Activated CD8-positive, alpha-beta memory T cell treated with anti-CD3 and anti-CD28 coated beads, Interleukin-2, amount 10 ng/mL, durations not matched to agents 7 days and 5 days (primary cell): Measurements from ENCODE around the gene XYLT2. TPM values are rescaled to one million over a fixed set of nuclear protein-coding genes. Genes with fewer than 3 reads are reported as not detected.
"Not testable (repeated sequence)": the region's sequence is repeated elsewhere in the genome, so short reads cannot be mapped to it uniquely, and the experiment has no call there.

Source experiments
- ATAC-seq: fragments of 150-1000 bp; cut with Tn5 transposase; one replicate; pipeline ENCODE4 v1.10.0; 2021; ENCODE audit warnings: moderate library complexity
- CTCF ChIA-PET: fragments of 350-600 bp; sonication (Branson Sonifier 250); formaldehyde crosslinking; loops from one replicate; lab custom pipeline; 2021; ENCODE audit warnings: antibody characterized with exemption; lab: Charles Lee
- DNase-seq: peaks from one replicate; pipeline ENCODE4 v3.0.0-alpha.2; 2020
- H3K27ac Mint-ChIP-seq: one replicate; pipeline ENCODE4 v1.8.0; 2021; ENCODE audit warnings: mild to moderate bottlenecking, mixed read lengths
- H3K27me3 Mint-ChIP-seq: one replicate; pipeline ENCODE4 v1.8.0; 2021; ENCODE audit warnings: mixed read lengths
- H3K36me3 Mint-ChIP-seq: one replicate; pipeline ENCODE4 v1.8.0; 2021; ENCODE audit warnings: mild to moderate bottlenecking, mixed read lengths
- H3K4me1 Mint-ChIP-seq: one replicate; pipeline ENCODE4 v1.8.0; 2021; ENCODE audit warnings: mixed read lengths
- H3K4me3 Mint-ChIP-seq: one replicate; pipeline ENCODE4 v1.8.0; 2021; ENCODE audit warnings: mild to moderate bottlenecking, moderate library complexity, mixed read lengths
- H3K9me3 Mint-ChIP-seq: one replicate; pipeline ENCODE4 v1.8.0; 2022; ENCODE audit warnings: low read depth, mixed read lengths
- total RNA-seq, 2 experiments: library from RNA; stranded (reverse); gene quantifications; one replicate each; pipeline ENCODE4 v1.2.3, GENCODE V29; 2021

XYLT2 gene
- total RNA-seq, 2 experiments from 2014 or later, result 33.1 to 38.2 TPM

DNA sequence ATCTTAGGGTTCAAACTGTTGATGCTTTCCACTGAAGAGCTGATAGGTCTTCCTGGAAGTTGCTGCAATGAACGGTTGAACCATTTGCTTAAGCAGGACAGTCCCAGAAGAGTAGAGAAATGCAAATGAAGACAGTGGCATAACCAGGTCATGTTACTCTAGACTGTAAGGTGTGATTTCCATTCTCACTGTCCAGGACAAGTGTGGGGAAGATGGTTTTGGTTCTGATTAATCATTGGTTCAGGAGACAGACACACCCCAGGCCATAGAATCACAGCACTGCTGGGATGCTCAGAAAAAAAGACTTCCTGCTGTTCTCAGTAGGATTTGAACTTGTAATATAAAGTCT is 34.8 kb upstream of the XYLT2 start:
- peaks cover 14% of the 10 kb centered on the region for H3K4me1 Mint-ChIP-seq
- H3K9me3 Mint-ChIP-seq, result no peaks in the 10 kb centered on the region
- CTCF ChIA-PET, result interaction anchor here (1.2 to 2.1 kb wide), 3 partner anchors 13 to 110 kb away, joined by 3 to 9 read pairs (median 4); partner anchors contain the start of gene COL1A1
- no peak overlapping the region for H3K4me3 Mint-ChIP-seq
- H3K27ac Mint-ChIP-seq, result no peak overlapping the region
- no peaks in the 10 kb centered on the region for H3K36me3 Mint-ChIP-seq
- ATAC-seq (no peak), DNase-seq (no peak)
- H3K27me3 Mint-ChIP-seq, result peaks cover 11% of the 10 kb centered on the region

DNA sequence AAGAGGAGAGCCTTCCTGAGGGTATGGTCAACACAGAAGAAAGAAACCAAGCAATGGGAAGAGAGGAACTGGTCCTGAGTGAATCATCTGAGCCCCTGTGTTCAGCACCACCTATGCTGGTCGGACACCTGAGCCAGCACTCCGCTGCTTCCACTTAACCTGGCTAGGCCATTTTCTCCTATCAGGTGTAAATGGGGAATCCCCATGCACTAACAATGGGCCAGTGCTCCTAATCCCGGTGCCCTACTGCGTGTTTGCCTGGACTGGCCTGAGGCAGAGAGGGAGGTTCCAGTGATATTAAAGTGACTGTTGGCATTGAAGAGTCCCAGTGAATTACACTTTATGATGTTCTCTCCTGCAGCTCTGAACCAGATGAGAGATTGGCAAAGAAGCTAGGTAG is 34.4 kb upstream of the XYLT2 start:
- Mint-ChIP-seq H3K4me1 (peaks cover 14% of the 10 kb centered on the region), H3K27me3 (peaks cover 11% of the 10 kb centered on the region), H3K36me3 (no peaks in the 10 kb centered on the region), H3K4me3 (no peak overlapping the region), H3K9me3 (no peaks in the 10 kb centered on the region), H3K27ac (no peak overlapping the region)
- DNase-seq (no peak), ATAC-seq (no peak)
- CTCF ChIA-PET, result interaction anchor here (0.8 to 1.4 kb wide), 3 partner anchors 15 to 110 kb away, joined by 3 to 4 read pairs (median 3); partner anchors contain the start of gene COL1A1

DNA sequence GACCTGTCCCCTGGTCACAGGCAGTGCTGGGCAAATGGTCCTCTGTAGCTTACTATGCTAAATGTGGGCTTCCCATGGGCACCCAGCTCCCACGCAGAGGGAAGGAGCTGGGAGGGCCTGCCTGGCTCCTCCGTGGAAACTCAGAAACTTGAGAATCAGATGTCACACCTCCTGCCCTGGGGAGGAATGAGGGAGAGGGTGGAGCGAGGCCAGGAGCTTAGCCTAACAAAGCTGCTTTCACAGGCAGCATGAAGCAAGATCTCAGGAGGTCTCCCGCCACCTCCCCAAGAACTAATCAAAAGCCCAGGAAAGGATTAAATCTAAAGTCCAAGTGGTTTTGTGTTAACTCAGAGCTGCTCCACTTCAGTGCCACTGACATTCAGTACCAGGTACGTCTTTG is 33.6 kb upstream of the XYLT2 start:
- no peaks in the 10 kb centered on the region for H3K36me3 Mint-ChIP-seq
- H3K27ac Mint-ChIP-seq, result no peak overlapping the region
- peaks cover 11% of the 10 kb centered on the region for H3K27me3 Mint-ChIP-seq
- H3K4me1 Mint-ChIP-seq, result peaks cover 14% of the 10 kb centered on the region
- DNase-seq (no peak), ATAC-seq (no peak)
- H3K9me3 Mint-ChIP-seq, result no peaks in the 10 kb centered on the region
- CTCF ChIA-PET, result interaction anchor here (0.8 to 1.4 kb wide), 2 partner anchors 15 to 111 kb away, joined by 3 to 4 read pairs; partner anchors contain the start of gene COL1A1
- H3K4me3 Mint-ChIP-seq, result no peak overlapping the region

GRCh38 chr17:50314456-50315011 is 31.4 kb upstream of the XYLT2 start:
- Mint-ChIP-seq H3K27ac (no peak overlapping the region), H3K36me3 (no peaks in the 10 kb centered on the region), H3K4me1 (peaks cover 11% of the 10 kb centered on the region), H3K27me3 (peaks cover 10% of the 10 kb centered on the region), H3K4me3 (no peak overlapping the region), H3K9me3 (no peaks in the 10 kb centered on the region)
- DNase-seq, result no peak
- CTCF ChIA-PET, result no interaction called here
- ATAC-seq, result no peak

GRCh38 chr17:50316016-50316587 is 29.8 kb upstream of the XYLT2 start:
- DNase-seq, result no peak

DNA sequence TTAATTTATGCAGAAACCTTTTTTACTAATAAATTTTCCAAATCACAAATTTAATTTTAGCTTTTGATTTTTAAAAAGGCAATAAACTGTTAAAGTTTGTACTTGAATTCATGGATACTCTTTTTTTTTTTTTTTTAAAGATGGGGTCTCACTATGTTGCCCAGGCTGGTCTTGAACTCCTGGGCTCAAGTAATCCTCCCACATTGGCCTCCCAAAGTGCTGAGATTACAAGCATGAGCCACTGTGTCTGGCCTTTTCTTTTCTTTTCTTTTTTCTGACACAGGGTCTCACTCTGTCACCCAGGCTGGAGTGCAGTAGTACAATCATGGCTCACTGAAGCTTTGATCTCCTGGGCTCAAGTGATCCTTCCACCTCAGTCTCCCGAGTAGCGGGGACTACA is 29.3 kb upstream of the XYLT2 start:
- DNase-seq, ATAC-seq, H3K4me1 Mint-ChIP-seq, H3K9me3 Mint-ChIP-seq, H3K36me3 Mint-ChIP-seq, H3K4me3 Mint-ChIP-seq, H3K27me3 Mint-ChIP-seq, H3K27ac Mint-ChIP-seq: not testable (repeated sequence)
- CTCF ChIA-PET, result interaction anchor here (0.8 to 1.4 kb wide), 5 partner anchors 18 to 116 kb away, joined by 3 to 6 read pairs (median 3); partner anchors contain the start of genes COL1A1 and LRRC59

More at GRCh38 chr17:50316016-50316587, 29.8 kb upstream of the XYLT2 start:
- H3K36me3 Mint-ChIP-seq, result no peaks in the 10 kb centered on the region
- ATAC-seq, result no peak
- H3K27ac Mint-ChIP-seq, result no peak overlapping the region
- H3K9me3 Mint-ChIP-seq, result no peaks in the 10 kb centered on the region
- H3K4me3 Mint-ChIP-seq, result no peak overlapping the region
- H3K4me1 Mint-ChIP-seq, result peaks cover 2% of the 10 kb centered on the region
- H3K27me3 Mint-ChIP-seq, result peaks cover 10% of the 10 kb centered on the region
- CTCF ChIA-PET, result interaction anchor here (0.8 to 1.4 kb wide), 4 partner anchors 18 to 115 kb away, joined by 3 to 6 read pairs (median 4); partner anchors contain the start of genes COL1A1 and LRRC59

GRCh38 chr17:50317121-50317520 is 28.8 kb upstream of the XYLT2 start:
- CTCF ChIA-PET, result interaction anchor here (0.5 to 1.4 kb wide), 5 partner anchors 45 to 225 kb away, joined by 3 to 6 read pairs (median 3); partner anchors contain the start of genes COL1A1 and LRRC59
- no peak for DNase-seq
- Mint-ChIP-seq H3K27ac (no peak overlapping the region), H3K36me3 (no peaks in the 10 kb centered on the region), H3K4me1 (no peaks in the 10 kb centered on the region), H3K4me3 (no peak overlapping the region), H3K9me3 (no peaks in the 10 kb centered on the region), H3K27me3 (peaks cover 10% of the 10 kb centered on the region)
- no peak for ATAC-seq

GRCh38 chr17:50318501-50319285 is 27.2 kb upstream of the XYLT2 start:
- DNase-seq, result no peak
- H3K9me3 Mint-ChIP-seq, result no peaks in the 10 kb centered on the region
- H3K4me3 Mint-ChIP-seq, result no peak overlapping the region
- no peaks in the 10 kb centered on the region for H3K36me3 Mint-ChIP-seq
- no peak overlapping the region for H3K27ac Mint-ChIP-seq
- CTCF ChIA-PET, result interaction anchor here (1.4 kb wide), 1 partner anchor 21 kb away, joined by 5 read pairs; no protein-coding TSS in a partner anchor
- no peaks in the 10 kb centered on the region for H3K4me1 Mint-ChIP-seq
- H3K27me3 Mint-ChIP-seq, result peaks cover 6% of the 10 kb centered on the region
- no peak for ATAC-seq

DNA sequence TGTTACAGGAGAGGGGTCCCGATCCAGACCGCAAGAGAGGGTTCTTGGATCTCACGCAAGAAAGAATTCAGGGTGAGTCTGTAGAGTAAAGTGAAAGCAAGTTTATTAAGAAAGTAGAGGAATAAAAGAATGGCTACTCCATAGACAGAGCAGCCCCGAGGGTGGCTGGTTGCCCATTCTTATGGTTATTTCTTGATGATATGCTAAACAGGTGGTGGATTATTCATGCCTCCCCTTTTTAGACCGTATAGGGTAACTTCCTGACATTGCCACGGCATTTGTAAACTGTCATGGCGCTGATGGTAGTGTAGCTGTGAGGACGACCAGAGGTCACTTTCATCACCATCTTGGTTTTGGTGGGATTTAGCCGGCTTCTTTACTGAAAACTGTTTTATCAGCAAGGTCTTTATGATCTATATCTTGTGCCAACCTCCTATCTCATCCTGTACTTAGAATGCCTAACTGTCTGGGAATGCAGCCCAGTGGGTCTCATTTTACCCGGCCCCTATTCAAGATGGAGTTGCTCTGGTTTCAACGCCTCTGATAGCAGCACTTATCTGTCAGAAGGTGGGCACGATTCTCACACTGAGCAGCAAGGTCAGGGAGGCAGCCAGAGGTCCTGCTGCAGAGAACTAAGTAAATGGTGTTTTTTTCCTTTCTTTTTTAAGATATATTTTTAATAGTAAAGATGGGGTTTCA is 26.5 kb upstream of the XYLT2 start:
- CTCF ChIA-PET, result interaction anchor here (1.3 to 2.1 kb wide), 3 partner anchors 13 to 150 kb away, joined by 3 to 6 read pairs (median 5); no protein-coding TSS in a partner anchor
- Mint-ChIP-seq H3K27ac (no peak overlapping the region), H3K4me1 (no peaks in the 10 kb centered on the region), H3K27me3 (peaks cover under 1% of the 10 kb centered on the region), H3K36me3 (no peaks in the 10 kb centered on the region), H3K4me3 (no peak overlapping the region), H3K9me3 (no peaks in the 10 kb centered on the region)
- DNase-seq (no peak), ATAC-seq (no peak)

DNA sequence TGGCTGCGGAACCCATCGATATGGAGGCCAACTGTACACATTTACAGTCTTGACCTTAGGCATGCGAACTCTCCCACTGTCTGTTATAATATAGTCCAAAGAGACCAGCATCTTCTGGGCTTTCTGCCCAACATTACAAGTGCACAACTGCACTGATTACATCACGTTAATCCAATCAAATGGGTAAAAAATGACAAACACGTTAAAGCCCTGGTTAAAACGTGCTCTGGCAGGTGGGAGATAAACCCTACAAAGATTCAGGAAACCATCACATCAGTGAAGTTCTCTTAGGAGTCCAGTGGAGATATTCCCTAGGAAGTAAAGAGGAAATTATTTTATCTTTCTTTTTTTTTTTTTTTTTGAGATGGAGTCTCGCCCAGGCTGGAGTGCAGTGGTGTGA is 23.7 kb upstream of the XYLT2 start:
- CTCF ChIA-PET, result interaction anchor here (1.1 kb wide), 1 partner anchor 48 kb away, joined by 3 read pairs; the partner anchor contains the start of gene TMEM92
- no peak for ATAC-seq
- DNase-seq, result no peak
- H3K9me3 Mint-ChIP-seq, result no peaks in the 10 kb centered on the region
- no peak overlapping the region for H3K4me3 Mint-ChIP-seq
- H3K27ac Mint-ChIP-seq, result no peak overlapping the region
- no peaks in the 10 kb centered on the region for H3K36me3 Mint-ChIP-seq
- H3K27me3 Mint-ChIP-seq, result no peaks in the 10 kb centered on the region
- peaks cover 10% of the 10 kb centered on the region for H3K4me1 Mint-ChIP-seq

- H3K4me1 Mint-ChIP-seq, result peaks cover 10% of the 10 kb centered on the region
- CTCF ChIA-PET, result interaction anchor here (1.4 kb wide), 1 partner anchor 49 kb away, joined by 3 read pairs; no protein-coding TSS in a partner anchor
- H3K4me3 Mint-ChIP-seq, result no peak overlapping the region
- DNase-seq, result no peak
- no peaks in the 10 kb centered on the region for H3K9me3 Mint-ChIP-seq
- H3K36me3 Mint-ChIP-seq, result no peaks in the 10 kb centered on the region
- no peak for ATAC-seq
- H3K27ac Mint-ChIP-seq, result no peak overlapping the region
- no peaks in the 10 kb centered on the region for H3K27me3 Mint-ChIP-seq
Measured at GRCh38 chr17:50323060-50323459, 22.9 kb upstream of the XYLT2 start.

DNA sequence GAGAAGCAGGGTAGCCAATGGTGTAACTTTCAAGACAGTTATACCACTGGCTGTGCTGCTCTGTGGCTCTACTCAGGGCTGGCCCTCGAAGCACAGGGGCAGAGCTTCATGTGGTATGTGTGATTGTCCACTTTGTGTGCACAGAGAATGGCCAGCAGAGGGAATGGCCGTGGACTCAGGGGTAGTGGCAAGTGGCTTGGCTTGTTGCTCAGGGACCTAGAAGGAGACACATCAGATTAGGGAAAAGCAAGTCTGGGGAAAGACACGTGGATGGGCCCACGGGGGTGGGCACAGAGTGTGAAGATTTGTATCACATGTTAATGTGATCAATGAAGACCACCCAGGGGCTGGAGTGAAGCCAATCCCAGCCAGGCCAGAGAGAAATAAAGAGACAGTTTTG is 20.0 kb upstream of the XYLT2 start:
- Mint-ChIP-seq H3K9me3 (no peaks in the 10 kb centered on the region), H3K36me3 (no peaks in the 10 kb centered on the region), H3K4me1 (peaks cover 10% of the 10 kb centered on the region), H3K27ac (no peak overlapping the region), H3K27me3 (no peaks in the 10 kb centered on the region), H3K4me3 (no peak overlapping the region)
- DNase-seq (no peak), ATAC-seq (no peak)
- CTCF ChIA-PET, result interaction anchor here (1.7 kb wide), 1 partner anchor 36 kb away, joined by 5 read pairs; no protein-coding TSS in a partner anchor
